LNCaP clone FGC (cell line): ENCODE results near the gene NEK8.

Source experiments
- DNase-seq: peaks from one replicate; pipeline ENCODE4 v3.0.0-alpha.2; 2011; ENCODE audit warnings: low read depth
- H3K4me3 ChIP-seq: 2 replicates; pipeline ENCODE4 v1.5.1; 2011; ENCODE audit warnings: mild to moderate bottlenecking, low read depth, low read length, control low read depth
- TF ChIP-seq, protein P1 (sequence below): IDR thresholded peaks from 2 replicates; pipeline ENCODE4 v1.5.1; 2012; ENCODE audit warnings: mild to moderate bottlenecking; ENCODE audit not compliant: control insufficient read depth, insufficient read depth; ENCODE audit errors: extremely low read depth

NEK8 gene

DNA sequence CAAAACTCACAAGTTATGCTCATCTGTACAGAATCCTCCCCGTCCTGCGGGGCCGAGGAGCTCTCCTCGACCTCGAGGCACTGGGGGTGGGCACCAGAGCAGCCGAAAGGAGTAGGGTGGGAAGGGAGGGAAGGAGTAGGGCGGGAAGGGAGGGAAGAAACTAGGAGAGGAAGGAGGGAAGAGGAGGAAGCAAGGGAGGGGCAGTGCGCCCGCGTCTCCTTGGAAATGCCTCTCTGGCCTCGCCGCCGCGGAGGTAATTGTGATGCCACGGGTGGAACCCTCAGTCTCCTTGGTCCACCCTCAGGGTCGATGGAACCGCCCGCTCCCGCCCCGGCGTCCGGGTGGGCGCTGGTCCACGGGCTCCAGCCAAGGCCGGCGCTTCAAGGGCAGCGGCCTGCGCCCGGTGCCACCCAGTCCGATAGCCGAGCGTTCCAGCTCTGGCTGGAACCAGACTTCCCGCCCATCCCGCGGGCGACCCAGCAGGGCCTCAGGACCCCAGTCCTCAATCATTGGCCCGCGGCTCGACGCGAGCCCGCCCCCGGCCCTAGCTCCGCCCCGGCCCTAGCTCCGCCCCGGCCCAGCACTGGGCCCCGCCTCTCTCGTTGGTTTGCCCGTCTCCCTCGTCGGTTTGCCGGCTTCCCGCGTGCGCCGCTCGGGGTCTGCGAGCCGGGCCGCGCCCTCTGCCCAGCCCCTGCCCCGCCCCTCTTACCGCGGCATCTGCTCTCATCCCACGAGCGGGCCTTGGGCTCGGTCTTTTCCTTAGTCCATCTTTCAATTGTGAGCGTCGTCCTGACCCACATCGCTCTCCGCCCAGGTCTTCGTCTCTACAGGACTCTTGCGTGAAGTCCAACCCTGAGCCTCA lies 17.5 kb upstream of the NEK8 start:
- no peak for DNase-seq
- H3K4me3 ChIP-seq: no peak overlapping the region
- TF ChIP-seq, protein P1, sequence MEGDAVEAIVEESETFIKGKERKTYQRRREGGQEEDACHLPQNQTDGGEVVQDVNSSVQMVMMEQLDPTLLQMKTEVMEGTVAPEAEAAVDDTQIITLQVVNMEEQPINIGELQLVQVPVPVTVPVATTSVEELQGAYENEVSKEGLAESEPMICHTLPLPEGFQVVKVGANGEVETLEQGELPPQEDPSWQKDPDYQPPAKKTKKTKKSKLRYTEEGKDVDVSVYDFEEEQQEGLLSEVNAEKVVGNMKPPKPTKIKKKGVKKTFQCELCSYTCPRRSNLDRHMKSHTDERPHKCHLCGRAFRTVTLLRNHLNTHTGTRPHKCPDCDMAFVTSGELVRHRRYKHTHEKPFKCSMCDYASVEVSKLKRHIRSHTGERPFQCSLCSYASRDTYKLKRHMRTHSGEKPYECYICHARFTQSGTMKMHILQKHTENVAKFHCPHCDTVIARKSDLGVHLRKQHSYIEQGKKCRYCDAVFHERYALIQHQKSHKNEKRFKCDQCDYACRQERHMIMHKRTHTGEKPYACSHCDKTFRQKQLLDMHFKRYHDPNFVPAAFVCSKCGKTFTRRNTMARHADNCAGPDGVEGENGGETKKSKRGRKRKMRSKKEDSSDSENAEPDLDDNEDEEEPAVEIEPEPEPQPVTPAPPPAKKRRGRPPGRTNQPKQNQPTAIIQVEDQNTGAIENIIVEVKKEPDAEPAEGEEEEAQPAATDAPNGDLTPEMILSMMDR: no peak

DNA sequence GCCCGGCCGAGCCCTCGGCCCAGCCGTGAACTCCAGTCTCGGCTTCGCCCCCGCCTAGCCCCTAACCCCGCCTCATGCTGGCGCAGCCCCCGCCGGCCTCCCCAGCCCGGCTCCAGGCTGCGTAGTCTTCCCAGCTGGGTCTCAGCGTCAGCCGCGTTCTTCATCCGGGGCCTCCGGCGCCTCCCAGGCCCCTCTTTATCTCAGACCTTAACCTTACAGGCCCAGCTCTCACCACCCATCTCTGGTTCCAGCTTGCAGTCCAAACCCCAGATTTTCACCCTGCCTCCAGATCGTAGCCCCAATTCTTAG lies 16.9 kb upstream of the NEK8 start, which contains the start of gene PROCA1:
Gene PROCA1, minus strand, starts transcription at position 166 of the 309 bp plus-strand sequence. CDS start 228 bp downstream, outside the sequence.
- TF ChIP-seq, protein P1: no peak
- H3K4me3 ChIP-seq: no peak within 1 kb of the TSS
- DNase-seq: no peak

DNA sequence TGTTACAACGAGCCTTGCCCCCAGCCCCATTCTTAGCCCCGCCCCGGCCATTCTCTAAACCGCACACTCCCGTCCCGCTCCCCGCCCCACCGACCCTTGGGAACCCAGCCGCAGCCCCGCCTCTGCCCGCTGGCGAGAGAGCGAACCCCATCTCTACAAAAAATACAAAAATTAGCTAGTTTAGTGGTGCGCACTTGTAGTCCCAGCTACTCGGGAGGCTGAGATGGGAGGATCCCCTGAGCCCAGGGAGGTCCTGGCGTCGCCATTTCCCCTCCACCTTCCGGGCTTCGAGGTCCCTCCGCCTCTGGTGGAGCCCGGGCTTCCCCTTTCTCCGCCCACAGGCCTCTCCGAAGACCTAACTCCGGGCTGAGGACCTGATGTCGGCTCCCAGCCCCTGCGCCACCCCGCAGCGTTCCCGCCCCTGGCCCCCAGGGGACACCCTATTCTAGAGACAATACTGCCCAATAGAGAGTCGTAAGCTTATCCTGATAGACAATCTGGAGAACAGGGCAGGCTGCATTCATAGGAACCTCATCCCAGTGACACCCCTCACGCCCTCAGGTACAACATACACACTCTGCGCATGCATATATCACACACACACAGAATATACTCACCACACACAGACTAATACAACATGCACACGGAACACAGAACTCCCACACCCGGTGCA lies 16.4 kb upstream of the NEK8 start:
- TF ChIP-seq, protein P1: no peak
- no peak for DNase-seq

GRCh38 chr17:28712705-28713415 lies 15.7 kb upstream of the NEK8 start:
- no peak overlapping the region for H3K4me3 ChIP-seq
- TF ChIP-seq, protein P1: no peak
- no peak for DNase-seq

More for the DNA sequence above, 16.4 kb upstream of the NEK8 start:
- H3K4me3 ChIP-seq: no peak overlapping the region

- H3K4me3 ChIP-seq: no peak overlapping the region
- DNase-seq: no peak
- TF ChIP-seq, protein P1: no peak
Measured at GRCh38 chr17:28714281-28714680, 14.3 kb upstream of the NEK8 start.

DNA sequence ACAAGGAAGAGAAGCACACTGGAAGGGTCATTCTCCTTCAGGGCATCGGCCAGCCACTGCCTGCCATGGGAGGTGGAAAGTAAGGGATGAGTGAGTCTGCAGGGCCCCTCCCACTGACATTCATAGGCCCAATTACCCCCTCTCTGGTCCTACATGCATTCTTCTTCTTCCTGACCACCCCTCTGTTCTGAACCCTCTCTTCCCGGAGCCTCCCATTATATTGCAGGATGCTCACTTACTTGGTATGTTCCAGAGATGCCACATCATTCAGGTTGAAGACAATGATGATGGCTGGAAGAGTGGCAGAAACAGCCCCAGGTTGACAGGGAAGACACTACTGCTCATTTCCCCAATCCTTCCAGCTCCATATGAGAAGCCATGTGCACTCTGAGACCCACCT lies 13.4 kb upstream of the NEK8 start:
- no peak for DNase-seq
- TF ChIP-seq, protein P1: no peak
- H3K4me3 ChIP-seq: no peak overlapping the region
